Smooth muscle cell (in vitro differentiated cells): Measurements from ENCODE around the gene MCUB. TPM values are rescaled to one million over a fixed set of nuclear protein-coding genes. Genes with fewer than 3 reads are reported as not detected.

Experiments used
- DNase-seq: peaks from one replicate; lab custom pipeline; 2025; ENCODE audit not compliant: unreplicated experiment; lab: John Stamatoyannopoulos, UW
- H2AFZ ChIP-seq: fragments of 200-600 bp; sonication (generic); 2 replicates; pipeline ENCODE4 v1.6.0; 2016; ENCODE audit warnings: antibody characterized with exemption, low read depth, mild to moderate bottlenecking
- H3F3A ChIP-seq: fragments of 200-600 bp; sonication (generic); 2 replicates; pipeline ENCODE4 v1.6.0; 2017; ENCODE audit warnings: antibody characterized with exemption, low read depth
- H3K27ac ChIP-seq: fragments of 200-600 bp; sonication (generic); 2 replicates; pipeline ENCODE4 v1.5.1; 2016; ENCODE audit warnings: low read depth, mild to moderate bottlenecking
- H3K27me3 ChIP-seq: fragments of 200-600 bp; sonication (generic); 2 replicates; pipeline ENCODE4 v1.6.1; 2016; ENCODE audit warnings: low read depth, mild to moderate bottlenecking
- H3K36me3 ChIP-seq: fragments of 200-600 bp; sonication (generic); 2 replicates; pipeline ENCODE4 v1.5.1; 2016; ENCODE audit warnings: low read depth
- H3K4me1 ChIP-seq: fragments of 200-600 bp; sonication (generic); 2 replicates; pipeline ENCODE4 v1.5.1; 2016; ENCODE audit warnings: low read depth
- H3K4me2 ChIP-seq: fragments of 200-600 bp; sonication (generic); 2 replicates; pipeline ENCODE4 v1.6.0; 2016; ENCODE audit warnings: mild to moderate bottlenecking
- H3K4me3 ChIP-seq: fragments of 200-600 bp; sonication (generic); 2 replicates; pipeline ENCODE4 v1.5.1; 2016; ENCODE audit warnings: mild to moderate bottlenecking
- H3K79me2 ChIP-seq: fragments of 200-600 bp; sonication (generic); 2 replicates; pipeline ENCODE4 v1.6.0; 2016; ENCODE audit warnings: low read depth, mild to moderate bottlenecking
- H3K9ac ChIP-seq: fragments of 200-600 bp; sonication (generic); 2 replicates; pipeline ENCODE4 v1.6.0; 2016; ENCODE audit warnings: low read depth
- H3K9me3 ChIP-seq: fragments of 200-600 bp; sonication (generic); replicated peaks from 2 replicates; pipeline ENCODE4 v1.5.1; 2016; ENCODE audit warnings: low read depth
- H4K20me1 ChIP-seq: fragments of 200-600 bp; sonication (generic); 2 replicates; pipeline ENCODE4 v1.6.0; 2016; ENCODE audit warnings: low read depth
- WGBS: methylation state at CpG from one replicate; pipeline ENCODE4 v1.1.7; 2016; ENCODE audit warnings: low lambda C conversion rate; 5-methylcytosine and 5-hydroxymethylcytosine counted together
- polyA plus RNA-seq: library from polyadenylated mRNA; unstranded; fragments of >200 nt; fragmentation: Nextera tagmentation; extraction: Ambion mirVana; gene quantifications from 2 replicates; pipeline ENCODE4 v1.2.1, GENCODE V29; 2016
- total RNA-seq: library from RNA; depleted of rRNA; stranded (reverse); fragments of >200 nt; gene quantifications from 2 replicates; pipeline ENCODE4 v1.2.3, GENCODE V29; 2014
- TF ChIP-seq, protein P1 (sequence below): fragments of 200-600 bp; sonication (generic); IDR thresholded peaks from 2 replicates; pipeline ENCODE4 v1.5.1; 2017; ENCODE audit warnings: borderline replicate concordance, mild to moderate bottlenecking, antibody characterized with exemption; ENCODE audit not compliant: insufficient read depth, poor library complexity, severe bottlenecking

The MCUB gene
- total and polyA plus RNA-seq, 2 experiments from 2014 or later: 2.6 to 6.4 TPM

DNA sequence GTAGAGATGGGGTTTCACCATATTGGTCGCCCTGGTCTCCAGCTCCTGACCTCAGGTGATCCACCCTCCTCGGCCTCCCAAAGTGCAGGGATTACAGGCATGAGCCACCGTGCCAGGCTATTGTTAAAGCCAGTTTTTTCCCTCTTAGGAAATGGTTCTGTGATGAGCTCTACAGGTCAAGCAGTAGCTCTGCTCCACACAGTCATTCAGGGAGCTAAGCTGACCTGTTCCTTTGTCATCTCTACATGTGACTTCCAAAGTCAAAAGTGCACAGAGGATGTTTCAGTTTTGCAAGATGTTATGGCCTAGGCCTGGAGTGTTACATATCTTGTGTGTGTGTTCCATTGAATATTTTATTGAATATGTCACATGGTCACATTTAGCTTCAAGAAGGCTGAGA is 11.4 kb downstream of the MCUB start:
- Histone ChIP-seq H3K4me3 (no peak overlapping the region), H3K4me1 (no peaks in the 10 kb centered on the region), H3K4me2 (no peak overlapping the region), H3K79me2 (no peaks in the 10 kb centered on the region), H3K9me3 (no peaks in the 10 kb centered on the region), H2AFZ (no peak overlapping the region), H4K20me1 (no peaks in the 10 kb centered on the region), H3K9ac (no peak overlapping the region), H3K36me3 (no peaks in the 10 kb centered on the region), H3K27me3 (no peaks in the 10 kb centered on the region), H3F3A (no peaks in the 10 kb centered on the region), H3K27ac (no peak overlapping the region)
- TF ChIP-seq, protein P1, sequence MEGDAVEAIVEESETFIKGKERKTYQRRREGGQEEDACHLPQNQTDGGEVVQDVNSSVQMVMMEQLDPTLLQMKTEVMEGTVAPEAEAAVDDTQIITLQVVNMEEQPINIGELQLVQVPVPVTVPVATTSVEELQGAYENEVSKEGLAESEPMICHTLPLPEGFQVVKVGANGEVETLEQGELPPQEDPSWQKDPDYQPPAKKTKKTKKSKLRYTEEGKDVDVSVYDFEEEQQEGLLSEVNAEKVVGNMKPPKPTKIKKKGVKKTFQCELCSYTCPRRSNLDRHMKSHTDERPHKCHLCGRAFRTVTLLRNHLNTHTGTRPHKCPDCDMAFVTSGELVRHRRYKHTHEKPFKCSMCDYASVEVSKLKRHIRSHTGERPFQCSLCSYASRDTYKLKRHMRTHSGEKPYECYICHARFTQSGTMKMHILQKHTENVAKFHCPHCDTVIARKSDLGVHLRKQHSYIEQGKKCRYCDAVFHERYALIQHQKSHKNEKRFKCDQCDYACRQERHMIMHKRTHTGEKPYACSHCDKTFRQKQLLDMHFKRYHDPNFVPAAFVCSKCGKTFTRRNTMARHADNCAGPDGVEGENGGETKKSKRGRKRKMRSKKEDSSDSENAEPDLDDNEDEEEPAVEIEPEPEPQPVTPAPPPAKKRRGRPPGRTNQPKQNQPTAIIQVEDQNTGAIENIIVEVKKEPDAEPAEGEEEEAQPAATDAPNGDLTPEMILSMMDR: no peak
- no peak for DNase-seq
- WGBS: 88% methylated on average over 3 of the region's 3 CpGs

DNA sequence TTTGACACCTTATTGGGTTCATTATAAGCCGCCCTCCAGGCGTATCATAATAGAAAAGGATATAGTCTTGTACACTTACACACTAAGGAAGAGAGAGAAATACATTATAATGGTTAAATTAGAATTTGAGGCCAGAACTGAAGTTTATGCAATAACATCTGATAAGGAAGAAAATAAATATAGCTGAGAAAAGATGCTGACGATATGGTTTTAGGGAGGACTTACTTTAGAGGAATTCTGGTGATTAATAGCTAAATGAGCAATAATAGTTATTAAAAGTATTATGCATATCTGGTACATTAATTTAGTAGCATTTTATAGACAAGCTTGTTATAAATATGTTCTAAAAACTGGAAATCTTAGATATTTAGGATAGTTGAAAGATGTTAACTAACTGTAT is 12.1 kb downstream of the MCUB start:
- WGBS: 97% methylated on average over 3 of the region's 3 CpGs
- Histone ChIP-seq H3K4me2 (no peak overlapping the region), H3K27me3 (no peaks in the 10 kb centered on the region), H4K20me1 (no peaks in the 10 kb centered on the region), H3F3A (no peaks in the 10 kb centered on the region), H2AFZ (no peak overlapping the region), H3K9me3 (no peaks in the 10 kb centered on the region), H3K4me3 (no peak overlapping the region), H3K9ac (no peak overlapping the region), H3K36me3 (no peaks in the 10 kb centered on the region), H3K27ac (no peak overlapping the region), H3K79me2 (no peaks in the 10 kb centered on the region), H3K4me1 (no peaks in the 10 kb centered on the region)
- no peak for DNase-seq
- TF ChIP-seq, protein P1: no peak

DNA sequence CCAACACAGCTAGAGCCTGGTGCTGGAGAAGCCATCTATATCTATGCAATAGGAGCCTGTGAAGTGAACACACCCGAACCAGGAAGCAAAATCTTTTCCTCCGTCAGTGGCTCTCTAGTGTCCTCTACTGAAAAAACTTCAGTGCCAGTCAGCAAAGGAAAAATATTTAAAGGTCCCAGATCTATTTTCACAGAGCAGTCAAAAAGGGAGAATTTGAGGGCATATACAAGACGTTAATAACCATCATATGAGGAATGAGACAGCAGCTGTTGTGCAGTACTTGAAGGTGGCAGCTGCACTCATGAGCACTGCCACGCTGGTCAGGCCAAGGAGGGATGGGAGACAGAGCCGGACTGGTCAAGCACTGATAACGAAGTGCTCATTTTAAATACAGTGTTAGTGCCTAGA is 14.4 kb downstream of the MCUB start:
- no peaks in the 10 kb centered on the region for H3K36me3 ChIP-seq
- DNase-seq: no peak
- no peaks in the 10 kb centered on the region for H4K20me1 ChIP-seq
- no peaks in the 10 kb centered on the region for H3K27me3 ChIP-seq
- no peaks in the 10 kb centered on the region for H3K4me1 ChIP-seq
- H3K9ac ChIP-seq: no peak overlapping the region
- H3K9me3 ChIP-seq: no peaks in the 10 kb centered on the region
- H3K4me2 ChIP-seq: no peak overlapping the region
- H2AFZ ChIP-seq: no peak overlapping the region
- no peaks in the 10 kb centered on the region for H3F3A ChIP-seq
- H3K4me3 ChIP-seq: no peak overlapping the region
- no peaks in the 10 kb centered on the region for H3K79me2 ChIP-seq
- WGBS: 87% methylated on average over 6 of the region's 6 CpGs
- H3K27ac ChIP-seq: no peak overlapping the region
- TF ChIP-seq, protein P1: no peak

DNA sequence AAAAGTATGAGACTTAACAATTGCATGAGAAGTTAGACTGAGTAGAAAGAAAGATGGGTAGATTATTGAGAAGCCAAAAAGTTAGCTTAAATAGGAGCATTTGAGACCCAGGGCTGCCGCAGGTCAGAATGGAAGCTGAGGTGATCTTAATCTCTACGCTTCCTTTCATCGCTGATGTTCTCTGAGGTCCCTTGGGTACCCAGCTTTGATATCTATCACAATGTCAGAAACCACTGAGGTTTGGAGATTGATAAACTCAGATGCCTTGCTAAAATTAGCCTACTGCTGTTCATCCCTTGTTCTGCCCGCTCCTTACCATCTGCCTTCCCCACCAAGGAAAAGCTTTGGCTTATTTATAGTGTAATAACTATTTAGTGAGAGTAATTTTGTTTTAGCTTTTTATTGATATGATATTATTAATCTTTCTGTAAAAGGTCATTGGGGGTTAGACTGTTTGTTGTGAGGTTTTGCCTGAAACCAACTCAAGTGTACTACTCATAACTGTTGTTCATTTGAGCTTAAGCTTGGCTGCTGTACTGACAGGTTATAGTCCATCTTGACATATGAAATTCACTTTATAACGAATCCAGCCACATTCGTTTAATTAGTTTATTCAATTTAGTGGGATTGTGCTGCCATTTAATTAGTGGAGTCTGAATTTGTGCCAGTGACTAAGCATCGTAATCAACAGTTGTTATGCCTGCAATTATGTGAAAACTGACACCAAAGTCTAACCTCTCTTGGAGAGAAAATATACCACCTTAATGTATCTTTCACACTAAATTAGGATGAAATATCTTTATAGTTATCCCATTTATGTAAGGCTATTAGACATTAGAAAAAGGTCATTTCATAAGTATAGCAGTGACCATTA is 15.1 kb downstream of the MCUB start:
- WGBS: 91% methylated on average over 7 of the region's 7 CpGs
- TF ChIP-seq, protein P1: no peak
- no peaks in the 10 kb centered on the region for H3K27me3 ChIP-seq

More for the DNA sequence above, 15.1 kb downstream of the MCUB start:
- Histone ChIP-seq H3K27ac (no peak overlapping the region), H3F3A (no peaks in the 10 kb centered on the region), H3K79me2 (no peaks in the 10 kb centered on the region), H3K4me1 (no peaks in the 10 kb centered on the region), H3K9ac (no peak overlapping the region), H3K4me3 (no peak overlapping the region), H3K36me3 (no peaks in the 10 kb centered on the region), H3K4me2 (no peak overlapping the region), H4K20me1 (no peaks in the 10 kb centered on the region), H2AFZ (no peak overlapping the region), H3K9me3 (no peaks in the 10 kb centered on the region)
- DNase-seq: no peak
